ENCODE results near the gene CTSD.

DNA sequence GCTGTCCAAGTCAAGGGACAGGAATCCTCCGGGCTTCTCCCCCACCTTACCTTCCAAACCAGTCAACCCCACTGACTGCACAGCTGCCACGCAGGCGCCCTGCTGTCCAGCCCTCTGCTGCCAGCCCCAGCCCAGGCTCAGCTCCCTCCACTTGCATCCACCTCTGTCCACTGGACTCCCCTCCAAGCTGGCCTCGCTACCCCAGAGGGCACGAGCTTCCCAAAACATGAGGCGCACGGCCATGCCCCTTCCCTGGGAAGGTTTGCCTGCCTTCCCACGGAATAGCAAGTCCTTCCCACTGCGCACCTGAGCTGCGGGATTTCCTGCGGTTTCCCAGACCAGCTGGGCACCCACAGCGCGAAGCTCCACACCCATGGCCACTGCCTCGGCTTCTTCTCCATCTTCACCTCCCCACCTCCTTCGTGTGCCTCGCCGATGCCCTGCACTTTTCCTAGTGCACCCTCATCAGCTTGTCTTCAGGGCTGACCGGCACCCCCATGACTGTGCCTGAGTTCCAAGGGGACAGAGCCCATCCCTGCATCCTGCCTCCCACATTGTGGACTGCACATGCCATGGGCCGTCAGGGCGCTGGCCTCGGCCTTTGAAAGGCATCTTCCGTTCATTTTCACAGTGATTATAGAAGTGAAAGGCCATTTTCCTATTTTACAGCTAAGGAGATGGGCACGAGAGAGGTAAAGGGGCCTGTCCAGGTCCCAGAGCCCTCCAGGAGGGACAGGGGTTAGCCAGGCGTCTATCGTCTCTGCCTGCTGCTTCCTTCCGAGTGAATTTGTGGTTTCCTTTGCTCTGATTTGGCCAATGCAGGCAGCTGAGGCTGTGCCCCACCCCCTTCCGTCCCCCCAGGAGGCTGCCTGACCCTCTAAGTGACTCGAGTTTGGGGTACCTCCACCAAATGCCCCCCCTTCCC lies 29.7 kb downstream of the CTSD start:
- no peak for TF ChIP-seq ZFX (IDR thresholded peaks at IDR 0.05; ENCODE audit: borderline replicate concordance)
- TF ChIP-seq, protein P1, sequence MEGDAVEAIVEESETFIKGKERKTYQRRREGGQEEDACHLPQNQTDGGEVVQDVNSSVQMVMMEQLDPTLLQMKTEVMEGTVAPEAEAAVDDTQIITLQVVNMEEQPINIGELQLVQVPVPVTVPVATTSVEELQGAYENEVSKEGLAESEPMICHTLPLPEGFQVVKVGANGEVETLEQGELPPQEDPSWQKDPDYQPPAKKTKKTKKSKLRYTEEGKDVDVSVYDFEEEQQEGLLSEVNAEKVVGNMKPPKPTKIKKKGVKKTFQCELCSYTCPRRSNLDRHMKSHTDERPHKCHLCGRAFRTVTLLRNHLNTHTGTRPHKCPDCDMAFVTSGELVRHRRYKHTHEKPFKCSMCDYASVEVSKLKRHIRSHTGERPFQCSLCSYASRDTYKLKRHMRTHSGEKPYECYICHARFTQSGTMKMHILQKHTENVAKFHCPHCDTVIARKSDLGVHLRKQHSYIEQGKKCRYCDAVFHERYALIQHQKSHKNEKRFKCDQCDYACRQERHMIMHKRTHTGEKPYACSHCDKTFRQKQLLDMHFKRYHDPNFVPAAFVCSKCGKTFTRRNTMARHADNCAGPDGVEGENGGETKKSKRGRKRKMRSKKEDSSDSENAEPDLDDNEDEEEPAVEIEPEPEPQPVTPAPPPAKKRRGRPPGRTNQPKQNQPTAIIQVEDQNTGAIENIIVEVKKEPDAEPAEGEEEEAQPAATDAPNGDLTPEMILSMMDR (IDR thresholded peaks at IDR 0.05) = no peak
